HepG2 (cell line): ENCODE measurements around the gene PPOX. TPM values are rescaled to one million over a fixed set of nuclear protein-coding genes. Genes with fewer than 3 reads are reported as not detected.

Experiments used
- AGO1 ChIP-seq: fragments of 200-400 bp; formaldehyde crosslinking; IDR thresholded peaks from 2 replicates; pipeline ENCODE4 v1.6.1; 2017; ENCODE audit warnings: mild to moderate bottlenecking, low read depth, low read length, moderate library complexity; ENCODE audit not compliant: poor library complexity, severe bottlenecking
- DNMT3B ChIP-seq: conservative IDR thresholded peaks from 2 replicates; pipeline ENCODE4 v1.6.1; 2016; ENCODE audit warnings: missing biosample characterization, control low read depth
- FOXK1 ChIP-seq: sonication (generic); formaldehyde crosslinking; IDR thresholded peaks from 2 replicates; pipeline ENCODE4 v1.4.0; 2020; ENCODE audit warnings: low read depth, missing genetic modification reagents, borderline replicate concordance
- KLF6 ChIP-seq: IDR thresholded peaks from 2 replicates; pipeline ENCODE4 v1.8.0; 2016; ENCODE audit warnings: missing biosample characterization, missing genetic modification reagents
- MZF1 ChIP-seq: sonication (generic); formaldehyde crosslinking; IDR thresholded peaks from 2 replicates; pipeline ENCODE4 v1.8.1; 2023; ENCODE audit warnings: mild to moderate bottlenecking, missing genetic modification reagents, borderline replicate concordance
- NCOA5 ChIP-seq: sonication (generic); formaldehyde crosslinking; IDR thresholded peaks from 2 replicates; pipeline ENCODE4 v1.4.0; 2020; ENCODE audit warnings: missing genetic modification reagents
- NFIB ChIP-seq: sonication (generic); formaldehyde crosslinking; IDR thresholded peaks from 2 replicates; pipeline ENCODE4 v1.9.0; 2021; ENCODE audit warnings: missing genetic modification reagents, mild to moderate bottlenecking, borderline replicate concordance
- NFRKB ChIP-seq: fragments of 450-650 bp; IDR thresholded peaks from 2 replicates; pipeline ENCODE4 v1.6.1; 2017
- RAD21 ChIP-seq: fragments of 450-650 bp; formaldehyde crosslinking; IDR thresholded peaks from 2 replicates; pipeline ENCODE4 v1.5.0; 2020; ENCODE audit warnings: mild to moderate bottlenecking
- TEF ChIP-seq: sonication (generic); formaldehyde crosslinking; IDR thresholded peaks from 2 replicates; pipeline ENCODE4 v1.5.0; 2020; ENCODE audit warnings: missing genetic modification reagents
- TGIF2 ChIP-seq: IDR thresholded peaks from 2 replicates; pipeline ENCODE4 v1.6.1; 2016; ENCODE audit warnings: control low read depth, missing compliant biosample characterization
- ZBTB21 ChIP-seq: sonication (generic); formaldehyde crosslinking; IDR thresholded peaks from 2 replicates; pipeline ENCODE4 v1.4.0; 2020; ENCODE audit warnings: missing genetic modification reagents
- ZFP91 ChIP-seq: sonication (generic); formaldehyde crosslinking; IDR thresholded peaks from 2 replicates; pipeline ENCODE4 v1.9.0; 2022; ENCODE audit warnings: missing genetic modification reagents, mild to moderate bottlenecking, borderline replicate concordance
- ZNF205 ChIP-seq: IDR thresholded peaks from 2 replicates; pipeline ENCODE4 v1.6.1; 2018; ENCODE audit warnings: missing biosample characterization, missing genetic modification reagents
- ZNF280D ChIP-seq: sonication (generic); formaldehyde crosslinking; IDR thresholded peaks from 2 replicates; pipeline ENCODE4 v1.5.1; 2020; ENCODE audit warnings: mild to moderate bottlenecking, missing genetic modification reagents
- ZNF674 ChIP-seq: sonication (generic); formaldehyde crosslinking; IDR thresholded peaks from 2 replicates; pipeline ENCODE4 v1.5.0; 2020; ENCODE audit warnings: low read depth, mild to moderate bottlenecking, missing genetic modification reagents
- ZNF713 ChIP-seq: sonication (generic); formaldehyde crosslinking; IDR thresholded peaks from 2 replicates; pipeline ENCODE4 v1.4.0; 2020; ENCODE audit warnings: mild to moderate bottlenecking, missing genetic modification reagents
- ZNF737 ChIP-seq: sonication (generic); formaldehyde crosslinking; IDR thresholded peaks from 2 replicates; pipeline ENCODE4 v1.5.0; 2020; ENCODE audit warnings: missing genetic modification reagents, mild to moderate bottlenecking, borderline replicate concordance
- ZNF75D ChIP-seq: sonication (generic); formaldehyde crosslinking; IDR thresholded peaks from 2 replicates; pipeline ENCODE4 v1.8.1; 2023; ENCODE audit warnings: missing genetic modification reagents, mild to moderate bottlenecking, borderline replicate concordance
- ZSCAN21 ChIP-seq: sonication (generic); formaldehyde crosslinking; IDR thresholded peaks from 2 replicates; pipeline ENCODE4 v1.8.0; 2022; ENCODE audit warnings: mild to moderate bottlenecking, missing genetic modification reagents, moderate library complexity, borderline replicate concordance
- polyA plus RNA-seq, 8 experiments: library from polyadenylated mRNA; depleted of rRNA in 3 of 8; stranded (reverse) in 7 of 8; unstranded in 1 of 8; fragments of >200 nt; fragmentation: Illumina TruSeq in 4 of 8; extraction: Trizol in 4 of 8; gene quantifications; 2 replicates each; pipeline versions ENCODE4 v1.2.1 to v1.2.3, GENCODE V29; 2011 to 2016; ENCODE audit warnings: low read depth in 4 of 8, missing spikeins in 1 of 8, mixed read lengths in 1 of 8; ENCODE audit not compliant: insufficient read depth in 1 of 8
- total RNA-seq, 5 experiments: library from RNA; depleted of rRNA; stranded (reverse); fragments of >200 nt; fragmentation: Illumina TruSeq; extraction: Trizol; gene quantifications; 2 replicates each; pipeline ENCODE4 v1.2.3, GENCODE V29; 2016; ENCODE audit warnings: low read depth in 1 of 5
- TF ChIP-seq, protein P1 (sequence below): sonication (generic); formaldehyde crosslinking; IDR thresholded peaks from 2 replicates; pipeline ENCODE4 v1.5.0; 2020; ENCODE audit warnings: missing genetic modification reagents
- TF ChIP-seq, protein P2 (sequence below): sonication (generic); formaldehyde crosslinking; IDR thresholded peaks from 2 replicates; pipeline ENCODE4 v1.4.0; 2020; ENCODE audit warnings: missing genetic modification reagents

Gene PPOX
- total and polyA plus RNA-seq, 2 of the 13 experiments (the other 11 are each of a cell fraction or from before 2014, with no cell fraction given), result 15.5 to 27.7 TPM

DNA sequence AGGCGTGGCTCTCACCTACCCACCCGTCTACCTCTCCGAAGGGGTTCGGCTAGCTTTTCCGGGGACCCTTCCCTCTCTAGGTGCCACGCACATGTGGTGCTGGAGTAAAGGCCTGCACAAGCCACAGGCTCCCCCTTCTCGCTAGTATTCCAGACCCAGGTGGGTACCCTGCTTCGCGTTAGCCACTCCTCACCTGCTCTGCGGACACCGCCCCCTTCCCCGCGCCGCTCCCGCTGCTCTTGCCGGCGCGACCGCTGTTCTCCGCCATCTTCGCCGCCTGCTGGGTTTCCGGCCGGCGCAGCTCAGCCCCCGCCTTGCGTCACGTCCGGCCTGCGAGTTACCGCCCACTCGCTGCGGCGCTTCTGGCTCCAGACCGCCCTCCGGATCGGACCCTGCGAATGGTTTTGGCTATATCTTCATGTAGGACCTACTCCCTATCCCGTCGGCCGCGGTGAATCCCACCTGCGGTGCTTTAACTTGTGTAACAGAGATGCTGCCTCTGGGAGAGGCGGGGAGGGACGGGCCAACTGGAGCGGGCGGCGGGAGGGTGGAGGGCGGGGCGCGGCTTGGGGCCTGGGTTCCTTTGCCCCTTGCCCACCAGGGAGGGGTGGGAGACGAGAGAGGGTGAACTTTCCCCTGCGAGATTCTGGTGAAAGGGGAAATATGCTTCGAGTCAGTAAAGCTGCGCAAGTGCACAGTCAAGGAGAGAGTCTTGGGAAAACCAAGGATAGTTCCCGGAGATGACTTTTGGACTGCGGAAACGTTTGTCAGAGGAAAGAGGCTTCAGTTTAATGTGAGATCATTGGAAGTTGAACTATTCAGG, 48.3 kb upstream of the PPOX start, which contains the start of the genes NIT1 and PFDN2 (continued):
- TF ChIP-seq NCOA5 (CRISPR knock-in tag) (no peak), NFRKB (no peak), DNMT3B (CRISPR knock-in tag) (no peak), AGO1 (no peak), ZSCAN21 (no peak), ZNF674 (no peak), TEF (0 out of 2 replicates have a peak, but pooled peaks have one; percentile 47), ZNF75D (CRISPR knock-in tag) (no peak), FOXK1 (CRISPR knock-in tag) (peak; percentile 14; the same call in 1 of the 2 replicates), ZNF205 (peak; percentile 71; the same call in 1 of the 2 replicates), RAD21 (peak; percentile 26; the same call in 1 of the 2 replicates), MZF1 (CRISPR knock-in tag) (no peak), KLF6 (CRISPR knock-in tag) (0 out of 2 replicates have a peak, but pooled peaks have one; percentile 57), ZNF713 (CRISPR knock-in tag) (no peak), NFIB (CRISPR knock-in tag) (no peak), ZBTB21 (CRISPR knock-in tag) (0 out of 2 replicates have a peak, but pooled peaks have one; percentile 19), TGIF2 (peak; percentile 39; the same call in 1 of the 2 replicates), ZFP91 (CRISPR knock-in tag) (peak; percentile 78; the same call in 1 of the 2 replicates), ZNF737 (CRISPR knock-in tag) (no peak), ZNF280D (CRISPR knock-in tag) (no peak; the same call in 1 of the 2 replicates)
- TF ChIP-seq, protein P1, sequence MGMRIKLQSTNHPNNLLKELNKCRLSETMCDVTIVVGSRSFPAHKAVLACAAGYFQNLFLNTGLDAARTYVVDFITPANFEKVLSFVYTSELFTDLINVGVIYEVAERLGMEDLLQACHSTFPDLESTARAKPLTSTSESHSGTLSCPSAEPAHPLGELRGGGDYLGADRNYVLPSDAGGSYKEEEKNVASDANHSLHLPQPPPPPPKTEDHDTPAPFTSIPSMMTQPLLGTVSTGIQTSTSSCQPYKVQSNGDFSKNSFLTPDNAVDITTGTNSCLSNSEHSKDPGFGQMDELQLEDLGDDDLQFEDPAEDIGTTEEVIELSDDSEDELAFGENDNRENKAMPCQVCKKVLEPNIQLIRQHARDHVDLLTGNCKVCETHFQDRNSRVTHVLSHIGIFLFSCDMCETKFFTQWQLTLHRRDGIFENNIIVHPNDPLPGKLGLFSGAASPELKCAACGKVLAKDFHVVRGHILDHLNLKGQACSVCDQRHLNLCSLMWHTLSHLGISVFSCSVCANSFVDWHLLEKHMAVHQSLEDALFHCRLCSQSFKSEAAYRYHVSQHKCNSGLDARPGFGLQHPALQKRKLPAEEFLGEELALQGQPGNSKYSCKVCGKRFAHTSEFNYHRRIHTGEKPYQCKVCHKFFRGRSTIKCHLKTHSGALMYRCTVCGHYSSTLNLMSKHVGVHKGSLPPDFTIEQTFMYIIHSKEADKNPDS (CRISPR knock-in tag), result no peak
- TF ChIP-seq, protein P2, sequence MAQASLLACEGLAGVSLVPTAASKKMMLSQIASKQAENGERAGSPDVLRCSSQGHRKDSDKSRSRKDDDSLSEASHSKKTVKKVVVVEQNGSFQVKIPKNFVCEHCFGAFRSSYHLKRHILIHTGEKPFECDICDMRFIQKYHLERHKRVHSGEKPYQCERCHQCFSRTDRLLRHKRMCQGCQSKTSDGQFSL (CRISPR knock-in tag), result no peak
